Testis (tissue), 2 donors: Measurements from ENCODE around the gene NRTN.

ENCODE experiments used
- POLR2A ChIP-seq: fragments of 450-650 bp; IDR thresholded peaks from one replicate; pipeline ENCODE4 v1.6.1; 2017; ENCODE audit warnings: antibody characterized with exemption, mild to moderate bottlenecking, moderate library complexity
- TF ChIP-seq, protein P1 (sequence below), 3 experiments: fragments of 450-650 bp in 2 of 3; fragments of 200-600 bp in 1 of 3; sonication (generic) in 1 of 3; IDR thresholded peaks; one replicate each; pipeline ENCODE4 v1.5.1; 2016 to 2019; ENCODE audit warnings: antibody characterized with exemption in 3 of 3, mild to moderate bottlenecking in 2 of 3, moderate library complexity in 1 of 3

DNA sequence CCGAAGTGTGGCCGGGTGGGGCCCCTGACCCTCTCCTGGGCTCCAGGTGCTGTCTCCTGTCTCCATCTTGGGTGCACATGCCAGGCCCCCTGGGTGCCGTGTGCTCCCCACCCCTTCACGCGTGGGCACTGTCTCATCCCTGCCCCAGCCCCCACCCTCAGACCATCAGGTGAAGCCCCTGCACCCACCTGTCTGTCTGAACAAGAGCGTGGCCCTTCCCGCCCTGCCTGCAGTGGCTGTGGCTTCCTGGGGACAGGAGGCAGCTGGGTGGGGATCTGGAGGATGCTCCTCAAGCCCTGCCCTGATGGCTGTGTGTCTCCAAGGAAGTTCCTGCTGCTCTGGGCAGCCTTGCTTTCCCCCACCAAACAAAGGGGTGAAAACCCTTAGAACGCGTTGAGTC, 22.5 kb upstream of the NRTN start:
- TF ChIP-seq, protein P1, sequence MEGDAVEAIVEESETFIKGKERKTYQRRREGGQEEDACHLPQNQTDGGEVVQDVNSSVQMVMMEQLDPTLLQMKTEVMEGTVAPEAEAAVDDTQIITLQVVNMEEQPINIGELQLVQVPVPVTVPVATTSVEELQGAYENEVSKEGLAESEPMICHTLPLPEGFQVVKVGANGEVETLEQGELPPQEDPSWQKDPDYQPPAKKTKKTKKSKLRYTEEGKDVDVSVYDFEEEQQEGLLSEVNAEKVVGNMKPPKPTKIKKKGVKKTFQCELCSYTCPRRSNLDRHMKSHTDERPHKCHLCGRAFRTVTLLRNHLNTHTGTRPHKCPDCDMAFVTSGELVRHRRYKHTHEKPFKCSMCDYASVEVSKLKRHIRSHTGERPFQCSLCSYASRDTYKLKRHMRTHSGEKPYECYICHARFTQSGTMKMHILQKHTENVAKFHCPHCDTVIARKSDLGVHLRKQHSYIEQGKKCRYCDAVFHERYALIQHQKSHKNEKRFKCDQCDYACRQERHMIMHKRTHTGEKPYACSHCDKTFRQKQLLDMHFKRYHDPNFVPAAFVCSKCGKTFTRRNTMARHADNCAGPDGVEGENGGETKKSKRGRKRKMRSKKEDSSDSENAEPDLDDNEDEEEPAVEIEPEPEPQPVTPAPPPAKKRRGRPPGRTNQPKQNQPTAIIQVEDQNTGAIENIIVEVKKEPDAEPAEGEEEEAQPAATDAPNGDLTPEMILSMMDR (IDR thresholded peaks at IDR 0.05) = no peak
- no peak for TF ChIP-seq POLR2A
